Lower leg skin (tissue), 3 donors: Measurements from ENCODE around the gene JARID2.

ENCODE experiments used
- POLR2A ChIP-seq, 2 donors: fragments of 450-650 bp; IDR thresholded peaks; one replicate each; pipeline ENCODE4 v1.6.1; 2016 to 2017; ENCODE audit warnings: antibody characterized with exemption in 2 of 2, mild to moderate bottlenecking in 1 of 2, moderate library complexity in 1 of 2
- TF ChIP-seq, protein P1 (sequence below), 3 donors: fragments of 450-650 bp; IDR thresholded peaks; one replicate each; pipeline ENCODE4 v1.5.1; 2016; ENCODE audit warnings: antibody characterized with exemption in 3 of 3, mild to moderate bottlenecking in 3 of 3, moderate library complexity in 2 of 3

DNA sequence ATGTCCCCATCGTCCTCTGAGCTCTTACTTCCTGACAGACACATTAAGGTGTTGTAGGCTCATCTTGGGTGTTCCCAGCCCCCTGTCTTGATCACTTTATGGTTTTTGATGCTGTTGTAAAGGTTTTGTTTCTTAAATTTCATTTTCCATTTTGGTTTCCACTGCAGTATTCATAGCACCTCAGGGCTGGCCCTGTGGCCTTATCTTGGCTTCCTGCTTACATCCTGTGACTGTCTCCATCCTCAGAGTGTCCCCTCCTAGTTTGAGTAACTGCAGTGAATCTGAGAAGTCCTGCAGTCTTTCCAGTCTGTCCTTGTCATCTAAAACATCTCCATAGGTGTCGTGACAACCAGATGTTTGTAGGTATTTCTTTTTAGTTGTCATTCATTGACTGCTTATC, 50.9 kb downstream of the JARID2 start:
- TF ChIP-seq, protein P1, sequence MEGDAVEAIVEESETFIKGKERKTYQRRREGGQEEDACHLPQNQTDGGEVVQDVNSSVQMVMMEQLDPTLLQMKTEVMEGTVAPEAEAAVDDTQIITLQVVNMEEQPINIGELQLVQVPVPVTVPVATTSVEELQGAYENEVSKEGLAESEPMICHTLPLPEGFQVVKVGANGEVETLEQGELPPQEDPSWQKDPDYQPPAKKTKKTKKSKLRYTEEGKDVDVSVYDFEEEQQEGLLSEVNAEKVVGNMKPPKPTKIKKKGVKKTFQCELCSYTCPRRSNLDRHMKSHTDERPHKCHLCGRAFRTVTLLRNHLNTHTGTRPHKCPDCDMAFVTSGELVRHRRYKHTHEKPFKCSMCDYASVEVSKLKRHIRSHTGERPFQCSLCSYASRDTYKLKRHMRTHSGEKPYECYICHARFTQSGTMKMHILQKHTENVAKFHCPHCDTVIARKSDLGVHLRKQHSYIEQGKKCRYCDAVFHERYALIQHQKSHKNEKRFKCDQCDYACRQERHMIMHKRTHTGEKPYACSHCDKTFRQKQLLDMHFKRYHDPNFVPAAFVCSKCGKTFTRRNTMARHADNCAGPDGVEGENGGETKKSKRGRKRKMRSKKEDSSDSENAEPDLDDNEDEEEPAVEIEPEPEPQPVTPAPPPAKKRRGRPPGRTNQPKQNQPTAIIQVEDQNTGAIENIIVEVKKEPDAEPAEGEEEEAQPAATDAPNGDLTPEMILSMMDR (IDR thresholded peaks at IDR 0.05), result no peak
- TF ChIP-seq POLR2A (IDR thresholded peaks at IDR 0.05), result no peak
